Measurements from ENCODE around the gene COL13A1.

Gene COL13A1

GRCh38 chr10:69901628-69902505, 100.2 kb downstream of the COL13A1 start:
- TF ChIP-seq RARB (CRISPR knock-in tag; IDR thresholded peaks at IDR 0.05) (no peak), BACH2 (CRISPR knock-in tag; IDR thresholded peaks at IDR 0.05; ENCODE audit: borderline replicate concordance) (no peak), POU6F1 (CRISPR knock-in tag; IDR thresholded peaks at IDR 0.05; ENCODE audit: borderline replicate concordance, low read depth) (no peak), CSRNP3 (CRISPR knock-in tag; IDR thresholded peaks at IDR 0.05) (no peak), GLIS3 (CRISPR knock-in tag; IDR thresholded peaks at IDR 0.05) (no peak), ISL1 (CRISPR knock-in tag; IDR thresholded peaks at IDR 0.05) (no peak), ZFP3 (CRISPR knock-in tag; IDR thresholded peaks at IDR 0.05) (no peak), ZC3H10 (CRISPR knock-in tag; IDR thresholded peaks at IDR 0.05) (no peak), ESRRG (CRISPR knock-in tag; IDR thresholded peaks at IDR 0.05) (no peak), ZNF70 (CRISPR knock-in tag; IDR thresholded peaks at IDR 0.05) (no peak)
- peak; percentile 98 for ATAC-seq

GRCh38 chr10:69902835-69903535, 101.3 kb downstream of the COL13A1 start:
- no peak for TF ChIP-seq CREB5 (CRISPR knock-in tag; IDR thresholded peaks at IDR 0.05; ENCODE audit: low read depth)
- TF ChIP-seq ZC3H10 (CRISPR knock-in tag; IDR thresholded peaks at IDR 0.05): no peak
- TF ChIP-seq RARB (CRISPR knock-in tag; IDR thresholded peaks at IDR 0.05): no peak
- TF ChIP-seq SNAI2 (CRISPR knock-in tag; IDR thresholded peaks at IDR 0.05): no peak
- TF ChIP-seq ZFP3 (CRISPR knock-in tag; IDR thresholded peaks at IDR 0.05): no peak
- TF ChIP-seq ZNF8 (CRISPR knock-in tag; IDR thresholded peaks at IDR 0.05): no peak
- no peak for TF ChIP-seq TOX (CRISPR knock-in tag; IDR thresholded peaks at IDR 0.05; ENCODE audit: borderline replicate concordance)
- no peak for TF ChIP-seq TCF4 (CRISPR knock-in tag; IDR thresholded peaks at IDR 0.05; ENCODE audit: borderline replicate concordance)
- TF ChIP-seq GLIS3 (CRISPR knock-in tag; IDR thresholded peaks at IDR 0.05): no peak
- no peak for TF ChIP-seq ARNTL (CRISPR knock-in tag; IDR thresholded peaks at IDR 0.05; ENCODE audit: borderline replicate concordance, low read depth)
- no peak for TF ChIP-seq ZFP30 (CRISPR knock-in tag; IDR thresholded peaks at IDR 0.05)
- TF ChIP-seq PPARA (CRISPR knock-in tag; IDR thresholded peaks at IDR 0.05; ENCODE audit: borderline replicate concordance): no peak
- TF ChIP-seq ISL1 (CRISPR knock-in tag; IDR thresholded peaks at IDR 0.05): no peak
- ATAC-seq: no peak

- no peak for TF ChIP-seq RARB (CRISPR knock-in tag; IDR thresholded peaks at IDR 0.05)
- no peak for TF ChIP-seq ZNF565 (CRISPR knock-in tag; conservative IDR thresholded peaks at IDR 0.05; ENCODE audit: low read depth)
- TF ChIP-seq CREB5 (CRISPR knock-in tag; IDR thresholded peaks at IDR 0.05; ENCODE audit: low read depth): no peak
- no peak for TF ChIP-seq ISL1 (CRISPR knock-in tag; IDR thresholded peaks at IDR 0.05)
- no peak for TF ChIP-seq ESRRG (CRISPR knock-in tag; IDR thresholded peaks at IDR 0.05)
- TF ChIP-seq ZNF8 (CRISPR knock-in tag; IDR thresholded peaks at IDR 0.05): no peak
- no peak for TF ChIP-seq CSRNP3 (CRISPR knock-in tag; IDR thresholded peaks at IDR 0.05)
- no peak for TF ChIP-seq PPARA (CRISPR knock-in tag; IDR thresholded peaks at IDR 0.05; ENCODE audit: borderline replicate concordance)
- TF ChIP-seq TSHZ2 (CRISPR knock-in tag; IDR thresholded peaks at IDR 0.05): no peak
- TF ChIP-seq ZFP30 (CRISPR knock-in tag; IDR thresholded peaks at IDR 0.05): no peak
- no peak for TF ChIP-seq ZNF70 (CRISPR knock-in tag; IDR thresholded peaks at IDR 0.05)
- ATAC-seq: no peak
Observed at GRCh38 chr10:69904533-69904932, 102.8 kb downstream of the COL13A1 start.

Data from SK-N-SH treated with all-trans-retinoic acid at 6 μM for 48 hours (cell line).